ENCODE data around the gene PHC1.
A peak's percentile ranks its signal among the peaks of the same experiment; 100 is the strongest.
"Not testable (repeated sequence)": the region's sequence is repeated elsewhere in the genome, so short reads cannot be mapped to it uniquely, and the experiment has no call there.

The PHC1 gene

DNA sequence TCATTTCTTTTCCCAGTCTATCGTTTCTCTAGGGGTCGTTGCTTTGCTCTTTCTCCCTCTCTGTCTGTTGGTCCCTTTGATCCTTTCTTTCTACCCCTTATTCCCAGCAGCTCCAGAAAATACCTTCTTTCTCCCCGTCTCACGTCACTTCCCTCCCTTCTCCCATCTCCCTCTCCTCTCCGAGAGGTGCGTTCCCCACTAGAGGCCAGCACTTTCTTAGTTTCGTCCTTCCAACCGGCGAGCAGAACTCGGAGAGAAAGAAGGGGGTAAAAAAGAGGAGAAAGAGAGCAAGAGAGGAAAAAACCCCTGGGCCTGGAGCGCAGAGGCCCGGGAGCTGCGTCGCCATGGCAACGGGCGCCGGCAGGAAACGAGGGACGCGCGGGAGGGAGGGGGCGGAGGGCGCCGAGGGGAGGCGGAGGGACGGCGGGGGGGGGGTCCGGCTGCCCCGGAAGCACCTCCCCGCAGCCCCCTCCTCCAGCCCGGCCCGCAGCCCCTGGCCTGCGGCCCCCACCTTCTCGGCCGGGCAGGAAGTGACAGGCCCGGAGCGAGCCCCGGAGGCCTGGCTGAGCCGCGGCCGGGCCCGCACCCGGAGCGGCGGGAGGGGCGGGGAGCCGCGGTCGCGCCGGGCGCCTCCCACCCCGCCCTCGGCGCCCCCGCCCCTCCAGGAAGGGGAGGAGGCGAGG lies at the start of gene PHC1:
TSS of gene PHC1 (plus strand) at position 477 of the 683 bp plus-strand sequence. CDS start 3,169 bp downstream, outside the sequence.
- ATAC-seq (ENCODE audit: low read depth) (peak; percentile 53), DNase-seq (ENCODE audit: low spot score) (peak; percentile 33)
- not testable (repeated sequence) for H3K9me3 ChIP-seq (ENCODE audit: severe bottlenecking); H3K4me1 ChIP-seq (ENCODE audit: insufficient read depth, poor library complexity, severe bottlenecking); H3K36me3 ChIP-seq (ENCODE audit: low read depth); H3K27me3 ChIP-seq (ENCODE audit: insufficient read depth, poor library complexity, severe bottlenecking)
- Histone ChIP-seq H3K27ac (ENCODE audit: poor library complexity, severe bottlenecking) (peak within 1 kb of the TSS; percentile 75), H3K4me3 (ENCODE audit: severe bottlenecking) (peak within 1 kb of the TSS; percentile 51)

DNA sequence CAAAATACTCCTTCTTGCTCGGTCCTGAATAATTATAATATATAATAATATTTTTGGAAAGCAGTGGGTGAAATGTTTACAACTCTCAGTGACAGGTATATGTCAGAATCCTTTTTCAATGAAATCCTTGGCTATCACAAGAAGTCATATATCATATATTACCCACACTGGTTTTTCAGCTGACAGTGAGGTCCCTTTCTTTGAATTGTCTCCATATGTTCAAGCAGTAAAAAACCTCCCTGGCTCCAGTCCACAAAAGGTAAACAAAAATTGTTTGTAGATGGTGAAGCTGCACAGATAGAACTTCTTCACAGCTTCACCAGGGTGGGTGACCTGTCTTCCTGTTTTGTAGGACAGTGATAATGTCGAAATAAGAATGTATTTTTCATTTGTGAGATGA lies 47.9 kb upstream of the PHC1 start:
- no peak for ATAC-seq (ENCODE audit: low read depth)
- TF ChIP-seq, protein P1, sequence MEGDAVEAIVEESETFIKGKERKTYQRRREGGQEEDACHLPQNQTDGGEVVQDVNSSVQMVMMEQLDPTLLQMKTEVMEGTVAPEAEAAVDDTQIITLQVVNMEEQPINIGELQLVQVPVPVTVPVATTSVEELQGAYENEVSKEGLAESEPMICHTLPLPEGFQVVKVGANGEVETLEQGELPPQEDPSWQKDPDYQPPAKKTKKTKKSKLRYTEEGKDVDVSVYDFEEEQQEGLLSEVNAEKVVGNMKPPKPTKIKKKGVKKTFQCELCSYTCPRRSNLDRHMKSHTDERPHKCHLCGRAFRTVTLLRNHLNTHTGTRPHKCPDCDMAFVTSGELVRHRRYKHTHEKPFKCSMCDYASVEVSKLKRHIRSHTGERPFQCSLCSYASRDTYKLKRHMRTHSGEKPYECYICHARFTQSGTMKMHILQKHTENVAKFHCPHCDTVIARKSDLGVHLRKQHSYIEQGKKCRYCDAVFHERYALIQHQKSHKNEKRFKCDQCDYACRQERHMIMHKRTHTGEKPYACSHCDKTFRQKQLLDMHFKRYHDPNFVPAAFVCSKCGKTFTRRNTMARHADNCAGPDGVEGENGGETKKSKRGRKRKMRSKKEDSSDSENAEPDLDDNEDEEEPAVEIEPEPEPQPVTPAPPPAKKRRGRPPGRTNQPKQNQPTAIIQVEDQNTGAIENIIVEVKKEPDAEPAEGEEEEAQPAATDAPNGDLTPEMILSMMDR (IDR thresholded peaks at IDR 0.05; ENCODE audit: poor library complexity, severe bottlenecking) = no peak
- DNase-seq (ENCODE audit: low spot score) = no peak

DNA sequence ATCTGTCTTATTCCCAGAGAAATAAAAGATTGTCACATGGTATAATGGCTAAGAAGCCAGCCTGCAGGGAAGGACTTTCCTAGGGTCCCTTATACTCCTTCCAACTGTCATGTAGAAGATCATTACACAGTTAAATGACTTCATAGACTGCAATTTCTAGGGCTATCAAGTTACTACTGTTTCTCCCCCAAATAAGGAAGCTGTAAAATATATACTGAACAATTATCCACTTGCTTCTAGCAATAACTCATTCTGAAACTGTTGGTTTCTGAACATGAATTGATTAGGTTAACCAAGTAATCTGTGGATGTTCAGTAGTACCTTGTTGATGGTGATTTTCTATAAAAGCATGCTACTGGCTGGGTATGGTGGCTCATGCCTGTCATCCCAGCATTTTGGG lies 47.3 kb upstream of the PHC1 start:
- no peak for ATAC-seq (ENCODE audit: low read depth)
- H3K36me3 ChIP-seq (ENCODE audit: low read depth) = no peaks in the 10 kb centered on the region
- H3K4me3 ChIP-seq (ENCODE audit: severe bottlenecking) = no peak overlapping the region
- no peaks in the 10 kb centered on the region for H3K27me3 ChIP-seq (ENCODE audit: insufficient read depth, poor library complexity, severe bottlenecking)
- H3K27ac ChIP-seq (ENCODE audit: poor library complexity, severe bottlenecking) = no peak overlapping the region
- DNase-seq (ENCODE audit: low spot score) = no peak
- TF ChIP-seq, protein P1 (IDR thresholded peaks at IDR 0.05; ENCODE audit: poor library complexity, severe bottlenecking) = no peak
- no peaks in the 10 kb centered on the region for H3K4me1 ChIP-seq (ENCODE audit: insufficient read depth, poor library complexity, severe bottlenecking)
- H3K9me3 ChIP-seq (ENCODE audit: severe bottlenecking) = no peaks in the 10 kb centered on the region

More for the DNA sequence above, 47.9 kb upstream of the PHC1 start:
- Histone ChIP-seq H3K36me3 (ENCODE audit: low read depth) (no peaks in the 10 kb centered on the region), H3K4me1 (ENCODE audit: insufficient read depth, poor library complexity, severe bottlenecking) (no peaks in the 10 kb centered on the region), H3K4me3 (ENCODE audit: severe bottlenecking) (no peak overlapping the region), H3K27me3 (ENCODE audit: insufficient read depth, poor library complexity, severe bottlenecking) (no peaks in the 10 kb centered on the region), H3K9me3 (ENCODE audit: severe bottlenecking) (no peaks in the 10 kb centered on the region), H3K27ac (ENCODE audit: poor library complexity, severe bottlenecking) (no peak overlapping the region)

DNA sequence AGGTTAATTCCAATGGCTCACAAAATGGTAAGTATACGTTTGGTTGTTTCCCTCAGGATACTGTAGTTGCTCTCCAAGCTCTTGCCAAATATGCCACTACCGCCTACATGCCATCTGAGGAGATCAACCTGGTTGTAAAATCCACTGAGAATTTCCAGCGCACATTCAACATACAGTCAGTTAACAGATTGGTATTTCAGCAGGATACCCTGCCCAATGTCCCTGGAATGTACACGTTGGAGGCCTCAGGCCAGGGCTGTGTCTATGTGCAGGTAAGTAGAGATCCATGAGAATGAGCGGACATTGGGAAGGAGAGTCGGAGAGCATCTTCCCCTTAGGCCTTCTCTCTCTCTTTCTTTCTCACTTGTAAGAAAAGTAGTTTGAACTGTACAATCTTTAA lies 46.5 kb upstream of the PHC1 start:
- H3K27ac ChIP-seq (ENCODE audit: poor library complexity, severe bottlenecking) = no peak overlapping the region
- H3K36me3 ChIP-seq (ENCODE audit: low read depth) = no peaks in the 10 kb centered on the region
- H3K9me3 ChIP-seq (ENCODE audit: severe bottlenecking) = no peaks in the 10 kb centered on the region
- ATAC-seq (ENCODE audit: low read depth) (no peak), DNase-seq (ENCODE audit: low spot score) (no peak)
- H3K4me3 ChIP-seq (ENCODE audit: severe bottlenecking) = no peak overlapping the region
- H3K27me3 ChIP-seq (ENCODE audit: insufficient read depth, poor library complexity, severe bottlenecking) = no peaks in the 10 kb centered on the region
- H3K4me1 ChIP-seq (ENCODE audit: insufficient read depth, poor library complexity, severe bottlenecking) = no peaks in the 10 kb centered on the region
- TF ChIP-seq, protein P1 (IDR thresholded peaks at IDR 0.05; ENCODE audit: poor library complexity, severe bottlenecking) = no peak

DNA sequence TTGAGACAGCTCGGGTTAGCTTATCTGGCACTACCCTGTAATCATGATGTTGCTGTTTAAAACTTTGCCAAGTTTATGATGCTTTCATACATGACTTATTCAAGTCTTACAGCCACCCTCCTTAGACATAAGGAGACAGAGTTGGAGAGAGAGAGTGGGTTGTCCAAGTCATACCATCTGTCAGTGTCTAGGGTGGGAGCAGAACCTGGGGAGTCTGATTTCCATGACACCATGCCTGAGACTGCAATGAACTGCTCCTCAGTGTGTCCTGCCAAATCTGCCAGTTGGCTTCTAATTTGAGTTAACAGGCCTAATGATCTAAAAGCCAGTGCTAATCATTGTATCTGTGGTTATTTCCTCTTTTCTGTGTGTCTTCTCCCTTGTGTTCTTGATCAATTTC lies 43.7 kb upstream of the PHC1 start:
- no peaks in the 10 kb centered on the region for H3K36me3 ChIP-seq (ENCODE audit: low read depth)
- H3K27me3 ChIP-seq (ENCODE audit: insufficient read depth, poor library complexity, severe bottlenecking) = no peaks in the 10 kb centered on the region
- no peak overlapping the region for H3K27ac ChIP-seq (ENCODE audit: poor library complexity, severe bottlenecking)
- H3K4me3 ChIP-seq (ENCODE audit: severe bottlenecking) = no peak overlapping the region
- TF ChIP-seq, protein P1 (IDR thresholded peaks at IDR 0.05; ENCODE audit: poor library complexity, severe bottlenecking) = no peak
- no peaks in the 10 kb centered on the region for H3K4me1 ChIP-seq (ENCODE audit: insufficient read depth, poor library complexity, severe bottlenecking)
- H3K9me3 ChIP-seq (ENCODE audit: severe bottlenecking) = no peaks in the 10 kb centered on the region
- ATAC-seq (ENCODE audit: low read depth) (no peak), DNase-seq (ENCODE audit: low spot score) (no peak)
